ENCODE data around the gene AQP12A.

DNA sequence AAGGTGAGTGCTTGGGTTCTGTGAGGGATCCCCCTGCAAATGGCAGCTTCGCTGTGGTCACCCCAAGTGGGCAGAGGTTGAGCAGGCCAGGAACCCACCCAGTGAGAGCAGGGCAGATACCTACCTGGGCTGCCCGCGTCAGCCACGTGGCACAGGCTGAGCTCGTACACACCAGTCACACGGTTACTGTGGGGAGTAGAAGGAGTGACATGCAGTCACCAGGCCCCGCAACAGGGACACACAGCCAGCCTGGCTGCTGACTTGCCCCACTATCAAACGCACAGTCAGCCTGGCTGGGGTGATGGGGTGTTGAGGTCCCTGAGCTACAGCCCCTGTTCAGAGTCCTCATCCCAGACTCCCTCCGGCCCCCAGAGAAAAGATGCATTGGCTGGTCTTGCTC lies 32.2 kb downstream of the AQP12A start:
- TF ChIP-seq, protein P1, sequence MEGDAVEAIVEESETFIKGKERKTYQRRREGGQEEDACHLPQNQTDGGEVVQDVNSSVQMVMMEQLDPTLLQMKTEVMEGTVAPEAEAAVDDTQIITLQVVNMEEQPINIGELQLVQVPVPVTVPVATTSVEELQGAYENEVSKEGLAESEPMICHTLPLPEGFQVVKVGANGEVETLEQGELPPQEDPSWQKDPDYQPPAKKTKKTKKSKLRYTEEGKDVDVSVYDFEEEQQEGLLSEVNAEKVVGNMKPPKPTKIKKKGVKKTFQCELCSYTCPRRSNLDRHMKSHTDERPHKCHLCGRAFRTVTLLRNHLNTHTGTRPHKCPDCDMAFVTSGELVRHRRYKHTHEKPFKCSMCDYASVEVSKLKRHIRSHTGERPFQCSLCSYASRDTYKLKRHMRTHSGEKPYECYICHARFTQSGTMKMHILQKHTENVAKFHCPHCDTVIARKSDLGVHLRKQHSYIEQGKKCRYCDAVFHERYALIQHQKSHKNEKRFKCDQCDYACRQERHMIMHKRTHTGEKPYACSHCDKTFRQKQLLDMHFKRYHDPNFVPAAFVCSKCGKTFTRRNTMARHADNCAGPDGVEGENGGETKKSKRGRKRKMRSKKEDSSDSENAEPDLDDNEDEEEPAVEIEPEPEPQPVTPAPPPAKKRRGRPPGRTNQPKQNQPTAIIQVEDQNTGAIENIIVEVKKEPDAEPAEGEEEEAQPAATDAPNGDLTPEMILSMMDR (IDR thresholded peaks at IDR 0.05), result no peak
- TF ChIP-seq POLR2AphosphoS5 (IDR thresholded peaks at IDR 0.05; ENCODE audit: low read depth, low read length) (no peak), SIN3A (IDR thresholded peaks at IDR 0.05; ENCODE audit: borderline replicate concordance, insufficient read depth, low read depth, low read length) (no peak)
